ENCODE measurements around the gene FAM20C.

The FAM20C gene

DNA sequence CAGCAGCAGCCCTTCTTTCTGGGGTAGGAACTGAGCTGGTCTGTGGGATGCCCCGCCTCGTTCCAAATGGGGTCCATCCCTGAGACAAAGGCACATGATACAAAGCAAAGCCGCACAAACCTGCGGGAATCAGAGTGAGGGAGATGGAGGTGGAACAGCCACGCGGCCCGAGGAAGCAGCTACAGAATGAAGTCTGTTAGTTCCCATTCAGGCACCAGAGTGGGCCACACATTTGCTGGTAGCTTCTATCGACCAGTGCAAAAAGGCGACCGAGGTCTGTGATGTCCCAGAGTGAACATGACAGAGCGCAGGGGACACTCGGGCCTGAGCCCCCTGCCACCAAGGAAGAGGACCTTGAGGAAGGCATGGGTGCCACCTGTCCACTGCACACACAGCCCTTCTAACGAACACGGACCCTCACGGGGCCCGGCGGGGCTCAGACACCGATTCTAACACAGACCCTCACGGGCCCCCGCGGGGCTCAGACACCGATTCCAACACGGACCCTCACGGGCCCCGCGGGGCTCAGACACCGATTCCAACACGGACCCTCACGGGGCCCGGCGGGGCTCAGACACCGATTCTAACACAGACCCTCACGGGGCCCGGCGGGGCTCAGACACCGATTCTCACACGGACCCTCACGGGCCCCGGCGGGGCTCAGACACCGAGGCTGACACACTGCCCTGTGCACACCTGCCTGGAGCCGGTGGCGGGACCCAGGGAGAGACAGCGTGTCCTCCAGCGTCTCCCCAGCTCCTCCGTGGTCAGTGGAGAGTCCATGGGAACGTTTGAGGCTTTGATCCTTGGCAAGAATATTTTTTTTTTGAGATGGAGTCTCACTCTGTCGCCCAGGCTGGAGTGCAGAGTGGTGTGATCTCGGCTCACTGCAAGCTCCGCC, 32.8 kb upstream of the FAM20C start:
- no peak for DNase-seq

DNA sequence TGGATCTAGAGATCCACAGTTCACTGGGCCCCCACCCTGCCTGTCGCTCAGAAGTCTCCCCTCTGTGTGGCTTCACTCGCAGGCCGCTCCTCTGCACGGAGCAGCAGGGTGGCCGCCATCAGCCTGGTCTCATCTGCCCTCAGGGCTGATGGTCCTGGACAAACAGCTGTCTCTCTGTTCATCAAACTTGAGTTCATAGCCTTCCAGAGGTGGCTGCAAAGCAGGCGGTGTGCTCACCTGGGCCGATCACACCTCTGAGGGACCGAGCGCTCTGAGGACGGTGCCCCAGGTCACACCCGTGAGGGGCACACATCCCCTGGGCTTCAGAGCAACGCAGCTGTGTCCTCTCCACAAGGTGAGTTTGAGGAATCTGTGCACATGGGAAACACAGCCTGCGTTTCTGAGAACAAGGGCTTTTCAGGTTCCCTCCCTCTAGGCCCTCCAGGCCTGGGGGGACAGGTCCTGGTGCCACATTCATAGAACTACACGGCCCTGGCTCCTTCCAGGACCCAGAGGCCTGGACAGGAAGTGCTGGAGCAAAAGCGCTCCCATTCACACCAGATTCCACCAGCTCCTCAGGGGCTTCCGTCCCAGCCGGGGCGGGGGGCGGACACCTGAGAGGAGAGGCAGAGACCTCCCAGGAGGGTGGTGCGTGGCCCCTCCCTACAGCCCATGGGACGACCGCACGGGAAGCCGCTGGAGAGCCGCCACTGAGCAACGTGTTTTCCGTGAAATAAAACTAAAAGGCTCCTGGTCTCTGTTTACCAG, 31.2 kb upstream of the FAM20C start:
- DNase-seq, result no peak

DNA sequence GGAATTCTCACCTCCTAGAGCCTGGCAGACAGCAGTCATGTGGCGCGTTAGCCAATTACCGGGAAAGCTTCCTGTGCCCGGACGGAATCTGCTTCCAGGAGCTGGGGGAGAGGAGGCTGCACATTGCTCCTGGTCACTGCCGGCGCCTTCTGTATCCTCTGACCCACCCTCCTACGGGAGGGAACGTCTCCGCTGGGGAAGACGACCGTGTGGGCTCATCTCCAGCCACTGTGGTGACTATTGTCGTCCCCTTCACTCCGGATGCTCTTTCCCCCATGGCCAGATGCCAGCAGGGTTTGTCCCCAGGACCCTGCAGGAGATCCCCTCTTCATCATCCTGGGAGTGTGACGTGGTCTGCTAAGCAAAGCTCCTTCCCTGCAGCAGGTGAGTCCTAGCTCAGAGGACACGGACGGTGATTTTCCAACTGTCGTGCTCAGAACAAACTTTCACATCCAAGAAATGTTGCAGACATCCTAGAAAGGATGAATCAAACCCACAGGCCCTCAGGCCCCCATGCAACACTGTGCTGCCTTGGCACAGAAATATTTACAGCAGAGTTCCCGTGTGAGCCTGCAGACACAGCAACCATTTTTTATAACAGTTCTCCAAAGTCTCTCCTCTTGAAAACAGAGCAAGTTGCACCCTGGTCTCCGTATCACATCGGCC, 29.6 kb upstream of the FAM20C start:
- no peak for DNase-seq

DNA sequence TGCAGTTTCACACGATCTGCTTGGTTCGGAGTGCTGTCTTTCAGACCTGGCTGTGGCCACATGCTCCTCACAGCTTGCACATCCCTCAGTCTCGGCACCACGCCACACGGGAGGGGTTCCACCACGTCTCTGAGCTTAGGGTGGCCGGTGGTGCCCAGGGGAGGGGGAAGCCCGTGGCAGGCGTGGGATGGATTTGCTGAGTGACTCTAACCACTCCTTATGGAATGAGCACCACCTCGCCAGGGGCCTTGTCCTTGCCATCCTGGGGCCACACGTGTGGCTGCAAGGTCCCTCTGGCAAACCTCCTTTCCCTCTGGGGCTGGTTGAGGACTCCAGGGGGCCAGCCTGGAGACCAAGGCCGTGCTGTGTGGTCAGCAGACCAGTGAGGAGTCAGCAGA, 29.1 kb upstream of the FAM20C start:
- DNase-seq, result no peak

DNA sequence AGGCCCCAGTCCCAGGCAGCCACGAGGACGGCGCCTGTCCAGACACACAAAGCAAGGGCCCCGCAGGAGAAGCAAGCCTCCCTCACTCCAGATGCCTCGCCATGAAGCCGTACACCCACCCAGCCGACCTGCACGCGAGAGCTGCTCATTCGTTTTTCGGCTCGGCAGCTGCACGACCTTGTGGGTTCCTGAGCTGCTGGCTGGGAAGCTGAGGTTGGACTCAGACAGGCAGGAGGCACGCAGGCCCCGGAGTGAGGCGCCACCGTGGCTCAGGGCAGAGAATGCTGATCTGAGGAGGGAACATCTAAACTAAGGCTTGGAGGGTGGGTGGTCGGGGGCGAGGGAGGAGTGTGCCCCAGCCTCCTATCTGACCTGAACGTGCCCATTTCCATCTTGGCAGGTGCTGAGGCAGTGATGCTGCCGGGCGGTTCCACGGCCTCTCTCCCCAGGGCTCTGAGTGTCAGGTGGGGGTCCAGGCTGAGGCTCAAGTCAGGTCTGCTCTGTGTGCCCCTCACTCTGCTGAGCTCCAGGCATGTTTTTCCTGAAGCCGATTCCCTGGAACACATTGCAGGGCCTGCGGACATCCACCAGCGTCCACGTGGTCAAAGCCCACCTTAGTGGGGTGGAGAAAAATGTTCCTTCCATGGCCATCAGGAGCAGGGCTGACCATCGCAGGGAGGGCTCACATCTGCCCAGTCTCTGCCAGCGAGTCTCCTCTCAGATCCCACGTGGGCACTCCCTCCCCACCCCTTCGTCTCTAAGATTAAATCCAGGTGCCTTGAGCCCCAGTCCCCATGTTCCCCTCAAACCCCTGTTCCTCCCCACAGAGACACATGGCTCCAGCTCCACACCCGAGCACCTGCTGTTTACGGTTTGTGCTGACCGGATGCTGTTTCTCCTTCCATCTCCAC, 28.1 kb upstream of the FAM20C start:
- DNase-seq, result no peak

DNA sequence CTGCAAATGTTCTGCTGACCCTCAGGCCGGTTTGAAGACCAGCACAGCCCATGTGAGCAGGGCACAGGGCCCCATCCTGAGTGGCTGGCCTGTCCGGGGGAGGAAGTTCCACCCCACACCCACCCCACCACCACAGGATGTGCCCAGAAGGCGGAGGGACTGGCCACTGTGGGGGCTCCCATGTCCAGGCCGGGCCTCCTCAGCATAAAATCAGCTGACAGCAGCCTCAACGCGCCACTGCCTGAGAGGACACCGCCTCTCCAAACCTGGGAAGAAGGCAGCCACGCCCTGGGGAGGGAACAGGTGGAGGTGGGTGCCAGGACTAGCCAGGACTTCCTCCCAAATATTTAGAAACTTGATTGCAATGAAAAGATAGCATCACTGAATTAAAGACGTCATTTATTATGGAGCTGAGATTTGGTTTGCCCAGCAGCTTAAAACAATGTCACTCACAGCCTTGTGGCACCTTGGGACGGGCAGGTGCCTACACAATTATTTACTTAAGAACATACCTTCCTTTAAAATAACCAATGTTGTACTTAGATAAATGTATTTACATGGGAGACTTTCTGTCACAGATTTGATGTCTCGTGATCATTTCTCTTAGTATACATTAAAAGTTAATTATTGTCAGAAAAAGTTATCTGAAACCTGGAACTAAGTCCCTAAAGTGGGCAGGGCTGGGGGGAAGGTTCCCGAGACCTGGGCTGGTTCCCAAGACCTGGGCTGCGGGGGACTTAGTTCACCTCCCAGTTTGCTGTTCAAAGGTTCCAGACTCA, 27.3 kb upstream of the FAM20C start:
- no peak for DNase-seq

DNA sequence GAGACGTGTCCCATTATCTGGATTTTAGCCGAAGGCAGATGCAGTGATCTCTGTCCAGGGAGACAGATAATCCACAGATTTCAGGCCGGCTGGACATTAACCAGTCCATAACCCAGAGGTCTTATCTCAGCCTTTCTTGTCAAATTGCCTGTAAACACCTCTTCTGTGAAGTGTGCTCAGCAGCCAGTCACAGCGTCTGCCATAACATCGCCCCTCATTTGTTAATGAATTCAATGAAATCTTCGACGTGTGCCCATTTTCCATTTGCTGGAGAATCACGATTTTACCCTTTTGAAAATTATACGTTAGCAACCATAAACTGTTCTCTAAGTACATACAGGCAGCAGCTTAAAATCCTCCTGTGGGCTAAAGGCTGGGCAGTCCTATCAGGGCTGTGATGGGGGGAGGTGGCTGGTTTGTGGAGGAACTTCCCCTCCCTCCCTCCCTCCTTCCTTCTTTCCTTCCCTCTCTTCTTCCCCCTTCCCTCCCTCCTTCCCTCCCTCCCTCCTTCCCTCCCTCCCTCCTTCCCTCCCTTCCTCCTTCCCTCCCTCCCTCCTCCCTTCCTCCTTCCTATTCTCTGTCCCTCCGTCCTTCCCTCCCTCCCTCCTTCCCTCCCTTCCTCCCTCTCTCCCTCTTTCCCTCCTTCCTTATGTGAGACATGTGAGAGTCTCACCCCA, 26.6 kb upstream of the FAM20C start:
- no peak for DNase-seq

DNA sequence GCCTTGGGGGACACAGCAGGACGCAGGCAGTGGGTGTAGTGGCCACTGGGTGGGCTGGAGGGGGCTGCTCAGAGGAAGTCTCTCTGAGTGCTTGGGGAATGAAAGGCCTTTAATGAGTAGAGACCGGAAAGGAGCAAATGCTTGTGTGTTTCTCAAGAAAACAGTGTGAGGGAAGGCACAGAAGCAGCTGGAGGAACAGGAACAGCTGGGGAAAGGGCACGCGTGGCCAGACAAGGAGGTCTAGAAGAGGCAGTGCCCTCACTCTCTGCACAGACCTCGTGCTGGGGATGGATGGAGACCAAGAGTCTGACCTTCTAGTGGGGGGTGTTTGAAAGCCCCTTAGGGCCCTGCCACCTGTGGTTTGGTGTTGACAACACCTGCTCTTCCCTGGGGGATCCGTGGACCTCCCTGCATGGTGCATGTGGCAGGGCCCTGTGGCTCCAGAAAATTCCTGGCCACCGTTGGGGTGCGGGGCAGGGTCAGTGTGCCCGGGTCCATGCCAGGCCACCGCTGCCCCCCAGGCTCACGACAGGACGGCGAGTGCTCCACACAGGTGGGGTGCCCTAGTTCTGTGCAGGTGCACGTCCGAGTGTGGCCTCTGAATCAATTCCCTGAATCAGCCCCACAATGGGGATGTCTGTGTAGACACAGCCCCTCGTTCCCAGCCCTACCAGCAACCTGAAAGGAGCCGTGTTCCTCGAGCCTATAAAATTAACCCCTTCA, 25.9 kb upstream of the FAM20C start:
- no peak for DNase-seq

DNA sequence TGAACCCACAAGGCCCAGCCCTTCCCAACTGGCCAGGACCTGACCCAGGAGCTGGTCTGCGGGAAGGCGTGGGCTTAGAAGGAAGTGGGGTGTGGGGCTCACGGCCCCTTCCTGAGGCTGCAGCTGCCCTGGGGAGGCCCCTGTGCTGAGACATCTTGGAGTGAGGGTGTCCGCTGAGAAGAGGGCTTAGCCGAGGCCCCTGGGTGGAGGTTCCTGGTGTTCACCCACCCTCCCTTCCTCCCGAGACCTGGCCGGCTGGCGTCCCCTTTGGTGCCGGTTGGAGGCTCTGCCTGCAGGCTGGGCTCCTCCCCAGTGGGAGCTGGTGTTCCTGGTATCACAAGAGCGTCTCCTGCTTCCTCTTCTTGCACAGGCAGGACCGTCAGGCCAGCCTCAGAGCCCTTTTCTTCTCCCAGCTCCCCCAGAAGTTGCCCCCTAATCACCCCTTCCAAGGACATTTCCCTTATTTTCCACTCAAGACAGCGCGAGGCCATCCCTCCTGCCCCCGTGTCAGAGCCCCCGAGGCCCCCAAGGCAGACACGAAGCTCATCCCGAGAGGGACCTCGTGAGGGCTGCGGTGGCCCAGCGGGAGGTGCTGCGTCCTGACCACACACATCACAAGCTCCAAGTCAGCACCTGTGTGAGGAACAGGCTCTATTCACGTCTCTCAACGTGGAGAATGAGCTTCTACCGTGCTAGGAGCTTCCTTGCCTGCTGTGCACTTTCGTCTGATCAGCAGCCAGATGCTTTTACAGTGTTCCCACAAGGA, 25.1 kb upstream of the FAM20C start:
- DNase-seq, result no peak

DNA sequence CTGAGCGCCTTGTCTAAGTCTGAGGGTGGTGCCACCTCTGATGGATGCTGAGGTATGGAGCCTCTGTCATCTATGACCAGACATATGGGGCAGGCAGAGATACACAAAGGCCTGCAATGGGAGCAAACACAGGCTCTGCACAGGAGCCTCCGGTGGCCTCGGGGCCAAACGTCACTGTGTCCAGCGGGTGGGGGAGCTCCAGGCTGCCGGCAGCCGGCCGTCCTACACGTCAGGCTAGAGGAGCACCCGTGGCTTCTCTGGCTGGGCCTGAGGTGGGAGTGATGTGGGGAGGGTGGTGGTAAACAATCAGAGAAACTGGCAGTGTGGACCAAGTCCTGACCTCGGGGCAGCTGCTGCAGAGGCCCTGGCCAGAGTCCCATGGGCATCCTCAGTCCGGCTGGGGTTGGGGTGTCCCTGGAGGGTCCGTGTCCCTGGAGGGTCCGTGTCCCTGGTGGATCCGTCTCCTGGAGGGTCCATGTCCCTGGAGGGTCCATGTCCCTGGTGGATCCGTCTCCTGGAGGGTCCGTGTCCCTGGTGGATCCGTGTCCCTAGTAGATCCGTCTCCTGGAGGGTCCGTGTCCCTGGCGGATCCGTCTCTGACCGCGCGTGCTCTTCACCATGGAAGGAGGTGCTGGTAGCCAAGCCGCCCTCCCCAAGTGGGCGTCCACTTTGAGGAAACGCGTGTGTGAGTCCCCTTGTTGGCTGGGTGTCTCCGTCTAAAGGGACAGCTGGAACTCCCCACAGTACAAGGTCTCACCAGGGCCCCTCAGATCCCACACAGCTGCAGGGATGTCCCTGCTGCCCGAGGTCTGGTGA, 24.2 kb upstream of the FAM20C start:
- no peak for DNase-seq

DNA sequence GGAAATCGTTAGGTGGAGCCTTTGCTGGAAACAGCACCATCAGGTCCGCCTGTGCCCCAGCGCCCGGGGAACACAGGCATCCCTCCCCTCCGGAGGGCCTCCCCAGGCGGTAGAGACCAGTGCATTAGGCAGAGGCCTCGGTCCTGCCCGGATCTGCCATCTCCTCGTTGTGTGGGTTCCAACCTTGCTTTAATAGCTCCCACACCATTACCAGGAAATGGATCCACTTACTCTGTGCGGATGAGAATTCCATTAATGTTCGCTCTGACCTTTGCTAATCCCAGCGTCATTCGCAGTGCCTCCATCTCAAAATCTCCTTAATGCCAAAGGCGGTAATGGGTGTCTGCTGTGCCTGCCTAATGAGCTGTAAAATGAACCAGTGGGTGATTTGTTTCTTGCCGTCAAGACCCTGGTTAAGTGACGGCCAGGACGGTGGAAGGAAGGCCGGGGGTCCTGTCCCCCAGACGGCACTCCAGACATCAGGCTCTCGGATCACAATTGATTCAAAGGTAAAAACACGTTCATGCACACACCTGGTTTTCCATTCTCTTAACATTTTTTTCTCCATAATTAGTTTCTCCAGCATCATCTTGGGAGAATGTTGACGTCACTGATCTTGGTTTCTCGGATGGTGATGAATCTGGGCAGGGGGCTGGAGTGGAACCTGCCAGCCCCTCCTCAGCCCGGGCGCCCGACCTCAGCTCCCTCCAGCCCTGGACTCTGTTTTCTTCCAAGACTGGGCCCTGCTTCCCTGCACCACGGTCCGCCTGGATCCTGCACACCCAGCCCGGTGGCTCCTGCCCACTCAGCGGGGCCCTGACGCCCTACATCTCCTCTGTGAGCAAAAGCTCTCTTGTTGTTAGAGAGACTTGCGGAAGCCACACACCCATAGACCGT, 22.8 kb upstream of the FAM20C start:
- no peak for DNase-seq

DNA sequence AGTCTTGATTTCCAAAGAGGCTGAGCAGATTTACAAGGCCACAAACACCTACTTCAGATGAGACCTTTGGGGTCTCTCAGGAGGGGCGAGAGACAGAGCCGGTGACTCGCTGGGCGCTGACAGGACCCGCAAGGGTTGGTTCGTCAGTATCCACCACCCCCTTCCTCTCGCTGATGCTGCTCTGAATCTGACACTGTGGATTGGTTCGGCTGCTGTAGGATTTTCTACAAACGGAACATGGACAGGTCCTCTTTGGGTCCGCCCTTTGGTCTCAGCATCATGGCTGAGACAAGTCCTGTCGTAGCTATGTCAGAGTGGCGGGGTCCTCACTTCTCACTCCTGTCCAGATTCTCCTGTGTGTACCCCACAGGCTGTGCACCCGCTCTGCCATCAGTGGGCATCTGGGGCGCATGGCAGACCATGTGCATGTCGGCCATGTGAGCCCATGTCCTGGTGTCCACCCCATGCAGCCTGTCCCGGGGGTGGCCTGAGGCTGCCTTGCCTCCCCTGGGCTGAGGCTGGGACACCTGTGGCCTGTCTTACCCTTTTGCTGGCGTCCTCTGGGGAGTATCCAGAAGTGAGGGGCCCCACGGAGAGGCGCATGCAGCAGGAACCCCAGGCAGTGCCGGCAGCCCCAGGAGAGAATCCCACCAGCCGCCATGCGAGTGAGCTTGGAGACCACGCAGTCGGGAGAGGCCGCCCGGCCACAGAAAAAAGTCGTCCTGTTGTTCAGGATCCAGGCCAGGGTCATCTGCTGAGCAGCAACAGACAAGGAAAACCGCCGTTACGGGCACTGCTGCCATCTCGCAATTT, 21.6 kb upstream of the FAM20C start:
- DNase-seq, result no peak

DNA sequence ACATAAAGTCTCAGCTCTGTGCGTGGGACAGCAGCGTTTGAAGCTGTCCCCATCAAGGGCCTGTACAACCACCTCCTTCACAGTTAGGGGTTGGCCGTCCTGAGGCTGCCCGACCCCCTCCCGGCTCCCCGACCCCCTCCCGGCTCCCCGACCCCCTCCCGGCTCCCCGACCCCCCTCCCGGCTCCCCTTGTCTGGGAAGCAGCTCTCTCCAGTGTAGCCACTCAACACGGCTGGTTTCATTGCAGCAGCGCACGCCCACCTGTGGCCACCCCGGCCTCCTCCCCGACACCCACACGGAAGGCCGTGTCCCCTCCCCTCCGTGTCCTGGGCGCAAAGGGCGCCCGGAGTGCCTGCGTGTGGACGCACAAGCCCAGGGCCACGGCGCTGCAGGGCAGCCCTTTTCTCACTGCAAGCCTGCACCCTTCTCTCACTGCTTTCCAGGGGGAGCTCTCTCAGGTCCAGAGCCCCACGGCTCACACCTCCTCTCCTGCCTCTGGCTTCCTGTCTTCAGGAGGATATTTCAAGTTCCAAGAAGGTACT, 20.9 kb upstream of the FAM20C start:
- DNase-seq, result no peak

DNA sequence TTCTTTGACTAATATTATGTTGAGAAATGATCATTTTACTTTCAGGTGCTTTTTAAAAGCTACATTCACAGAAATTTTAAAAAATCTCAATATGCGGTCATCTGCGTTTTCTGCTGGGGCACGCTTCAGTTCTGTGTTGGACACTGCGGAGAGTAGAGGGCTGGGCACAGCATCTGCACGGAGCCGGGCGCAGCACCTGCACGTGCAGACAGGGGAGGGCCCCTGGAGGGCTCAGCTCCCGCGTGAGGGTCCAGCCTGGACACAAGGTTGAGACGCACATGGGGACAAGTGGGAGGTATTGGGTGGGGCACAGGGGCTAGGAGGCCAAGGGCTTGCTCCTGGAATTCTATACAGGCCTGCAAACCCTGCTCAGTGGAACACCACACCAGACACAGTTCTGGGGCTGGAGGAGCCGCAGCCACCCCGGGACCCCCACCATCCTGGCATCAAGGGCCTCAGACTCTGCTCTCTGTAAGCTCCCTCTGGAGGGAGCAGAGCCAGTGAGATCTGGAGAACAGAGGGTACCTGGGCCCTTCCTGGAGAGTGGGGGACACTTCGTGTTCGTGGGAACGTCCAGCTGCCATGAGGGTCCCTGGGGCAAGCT, 20.4 kb upstream of the FAM20C start:
- DNase-seq, result no peak

DNA sequence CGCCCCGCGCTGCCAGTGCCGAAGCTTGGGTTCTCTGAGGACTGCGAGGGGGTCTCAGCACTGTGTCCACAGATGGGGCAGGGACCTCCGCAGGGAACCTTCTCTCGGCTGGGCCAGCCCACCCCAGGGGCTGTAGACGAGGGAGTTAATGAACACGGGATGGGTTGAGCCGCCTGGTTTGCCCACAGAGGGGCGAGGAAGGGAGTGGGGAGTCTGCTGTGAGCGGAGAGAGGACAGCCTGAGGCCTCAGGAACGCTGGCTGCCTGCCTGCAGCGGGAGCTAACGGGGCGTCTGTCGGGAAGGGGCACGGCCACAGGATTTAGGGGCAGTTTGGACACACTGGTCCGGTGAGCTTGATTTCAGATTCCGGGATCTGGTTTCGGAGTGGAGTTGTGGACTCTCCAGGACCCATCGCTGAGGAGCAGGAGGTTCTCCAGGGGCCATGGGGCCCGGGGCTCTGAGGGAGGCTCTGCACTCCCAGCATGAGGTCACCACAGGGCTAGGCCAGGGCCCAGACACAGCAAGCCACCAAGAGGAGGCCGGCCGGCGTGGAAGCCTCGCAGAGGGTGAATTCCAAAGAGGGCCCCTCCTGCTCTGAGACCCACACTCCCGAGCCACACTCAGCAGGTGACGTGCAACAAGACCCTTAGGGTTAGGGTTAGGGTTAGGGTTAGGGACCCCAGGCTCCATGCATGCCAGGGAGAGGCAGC, 19.0 kb upstream of the FAM20C start:
- DNase-seq, result no peak

Measured in fibroblast of skin of right quadriceps (primary cell).